ENCODE data around the gene SUCLG1. TPM values are rescaled to one million over a fixed set of nuclear protein-coding genes. Genes with fewer than 3 reads are reported as not detected.

Gene SUCLG1
- polyA plus RNA-seq, 1 of the 3 experiments (the other 2 are of a cell fraction), result 32.7 TPM

DNA sequence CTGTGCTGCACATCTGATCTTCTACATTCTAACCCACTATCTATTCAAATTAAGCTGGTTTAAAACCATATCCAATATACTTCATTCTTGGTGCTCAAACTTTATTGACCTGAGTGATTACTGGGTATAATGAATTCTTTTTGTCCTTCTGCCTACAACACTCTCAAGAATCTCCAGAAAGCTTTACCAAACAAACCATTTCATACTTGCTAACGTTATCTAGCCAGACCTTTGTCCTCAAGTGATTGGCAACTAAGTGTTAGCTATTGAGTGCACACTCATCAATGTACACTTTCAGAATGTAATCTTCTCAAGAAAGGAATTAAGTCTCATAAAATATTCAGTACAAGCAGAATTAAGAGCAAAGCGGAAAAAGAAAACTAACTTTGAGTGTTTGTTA, 1.4 kb downstream of the SUCLG1 start:
- Histone ChIP-seq H3K9me3 (no peaks in the 10 kb centered on the region), H3K4me3 (ENCODE audit: low read depth in 2 of 2, low read length in 1 of 2) (peak overlapping the region in 1 of 2 experiments; percentile 80; a peak in 3 of 4 replicates), H3K27me3 (ENCODE audit: insufficient read depth) (no peaks in the 10 kb centered on the region), H3K9ac (no peak overlapping the region), H4K20me1 (ENCODE audit: insufficient read depth) (0 out of 2 replicates have a peak, but pooled peaks cover 11% of the 10 kb centered on the region), H3K4me1 (ENCODE audit: control insufficient read depth in 1 of 2, insufficient read depth in 2 of 2, low read depth in 1 of 2, low read length in 1 of 2) (peaks cover 7 to 17% of the 10 kb centered on the region in 2 experiments; a peak in 3 of 4 replicates), H3F3A (replicated peaks; ENCODE audit: insufficient read depth) (no peaks in the 10 kb centered on the region), H3K79me2 (ENCODE audit: insufficient read depth) (peaks cover 63% of the 10 kb centered on the region), H3K27ac (ENCODE audit: low read depth in 2 of 2, low read length in 1 of 2) (no peak overlapping the region), H3K9me2 (no peaks in the 10 kb centered on the region), H2AFZ (ENCODE audit: low read depth) (no peak overlapping the region), H3K36me3 (replicated peaks in 1 of 2; ENCODE audit: control insufficient read depth in 1 of 2, insufficient read depth in 2 of 2, low read length in 1 of 2) (peaks cover 0 to 5% of the 10 kb centered on the region in 2 experiments), H3K4me2 (peak overlapping the region; percentile 79)
- ChIA-PET CTCF (interaction anchor here (0.6 kb wide), 1 partner anchor 11 kb away, joined by 3 read pairs; no protein-coding TSS in a partner anchor), POLR2A (interaction anchor here (0.6 kb wide), 1 partner anchor 40 kb away, joined by 3 read pairs; no protein-coding TSS in a partner anchor)
- 55% methylated on average over 2 of the region's 2 CpGs for WGBS (ENCODE audit: low lambda C conversion rate)
- TF ChIP-seq CHD2 (IDR thresholded peaks at IDR 0.05; ENCODE audit: low read length, partially characterized antibody), result no peak
- TF ChIP-seq ELF1 (IDR thresholded peaks at IDR 0.05), result no peak
- TF ChIP-seq, protein P1, sequence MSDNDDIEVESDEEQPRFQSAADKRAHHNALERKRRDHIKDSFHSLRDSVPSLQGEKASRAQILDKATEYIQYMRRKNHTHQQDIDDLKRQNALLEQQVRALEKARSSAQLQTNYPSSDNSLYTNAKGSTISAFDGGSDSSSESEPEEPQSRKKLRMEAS (IDR thresholded peaks at IDR 0.05; ENCODE audit: low read depth), result no peak
- TF ChIP-seq GABPA (IDR thresholded peaks at IDR 0.05; ENCODE audit: low read depth), result no peak
- TF ChIP-seq RAD21 (IDR thresholded peaks at IDR 0.05; ENCODE audit: low read length), result no peak
- no peak for TF ChIP-seq USF2 (IDR thresholded peaks at IDR 0.05; ENCODE audit: borderline replicate concordance, low read depth, low read length)
- TF ChIP-seq, protein P2, sequence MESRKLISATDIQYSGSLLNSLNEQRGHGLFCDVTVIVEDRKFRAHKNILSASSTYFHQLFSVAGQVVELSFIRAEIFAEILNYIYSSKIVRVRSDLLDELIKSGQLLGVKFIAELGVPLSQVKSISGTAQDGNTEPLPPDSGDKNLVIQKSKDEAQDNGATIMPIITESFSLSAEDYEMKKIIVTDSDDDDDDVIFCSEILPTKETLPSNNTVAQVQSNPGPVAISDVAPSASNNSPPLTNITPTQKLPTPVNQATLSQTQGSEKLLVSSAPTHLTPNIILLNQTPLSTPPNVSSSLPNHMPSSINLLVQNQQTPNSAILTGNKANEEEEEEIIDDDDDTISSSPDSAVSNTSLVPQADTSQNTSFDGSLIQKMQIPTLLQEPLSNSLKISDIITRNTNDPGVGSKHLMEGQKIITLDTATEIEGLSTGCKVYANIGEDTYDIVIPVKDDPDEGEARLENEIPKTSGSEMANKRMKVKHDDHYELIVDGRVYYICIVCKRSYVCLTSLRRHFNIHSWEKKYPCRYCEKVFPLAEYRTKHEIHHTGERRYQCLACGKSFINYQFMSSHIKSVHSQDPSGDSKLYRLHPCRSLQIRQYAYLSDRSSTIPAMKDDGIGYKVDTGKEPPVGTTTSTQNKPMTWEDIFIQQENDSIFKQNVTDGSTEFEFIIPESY (IDR thresholded peaks at IDR 0.05; ENCODE audit: borderline replicate concordance, low read depth), result no peak
- no peak for TF ChIP-seq RFX5 (IDR thresholded peaks at IDR 0.05; ENCODE audit: low read length)
- TF ChIP-seq FOXJ3 (CRISPR knock-in tag; IDR thresholded peaks at IDR 0.05), result no peak
- TF ChIP-seq MEF2A (IDR thresholded peaks at IDR 0.05; ENCODE audit: borderline replicate concordance, low read depth), result no peak
- TF ChIP-seq SMC3 (IDR thresholded peaks at IDR 0.05; ENCODE audit: low read depth, low read length), result no peak
- TF ChIP-seq FOXM1 (IDR thresholded peaks at IDR 0.05; ENCODE audit: low read depth), result no peak
- TF ChIP-seq JUND (IDR thresholded peaks at IDR 0.05), result no peak
- TF ChIP-seq RCOR1 (IDR thresholded peaks at IDR 0.05; ENCODE audit: low read length), result no peak
- no peak for TF ChIP-seq EZH2phosphoT487 (IDR thresholded peaks at IDR 0.05; ENCODE audit: borderline replicate concordance, low read depth)
- TF ChIP-seq USF1 (IDR thresholded peaks at IDR 0.05; ENCODE audit: borderline replicate concordance, low read depth), result no peak
- TF ChIP-seq, protein P3, sequence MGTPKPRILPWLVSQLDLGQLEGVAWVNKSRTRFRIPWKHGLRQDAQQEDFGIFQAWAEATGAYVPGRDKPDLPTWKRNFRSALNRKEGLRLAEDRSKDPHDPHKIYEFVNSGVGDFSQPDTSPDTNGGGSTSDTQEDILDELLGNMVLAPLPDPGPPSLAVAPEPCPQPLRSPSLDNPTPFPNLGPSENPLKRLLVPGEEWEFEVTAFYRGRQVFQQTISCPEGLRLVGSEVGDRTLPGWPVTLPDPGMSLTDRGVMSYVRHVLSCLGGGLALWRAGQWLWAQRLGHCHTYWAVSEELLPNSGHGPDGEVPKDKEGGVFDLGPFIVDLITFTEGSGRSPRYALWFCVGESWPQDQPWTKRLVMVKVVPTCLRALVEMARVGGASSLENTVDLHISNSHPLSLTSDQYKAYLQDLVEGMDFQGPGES (IDR thresholded peaks at IDR 0.05; ENCODE audit: low read depth, low read length), result no peak
- no peak for TF ChIP-seq NFIC (IDR thresholded peaks at IDR 0.05; ENCODE audit: borderline replicate concordance)
- no peak for TF ChIP-seq MXI1 (IDR thresholded peaks at IDR 0.05; ENCODE audit: low read depth, low read length)
- DNase-seq, result no peak

Data from SK-N-SH (cell line).